Breast epithelium (tissue), 4 donors: ENCODE data around the gene FKBP8. TPM values are rescaled to one million over a fixed set of nuclear protein-coding genes. Genes with fewer than 3 reads are reported as not detected.

Experiments used
- DNase-seq, 2 donors: peaks; one replicate each; pipeline ENCODE4 v3.0.0-alpha.2; 2019; ENCODE audit warnings: low spot score in 2 of 2
- H3K27ac ChIP-seq, 2 donors: fragments of 200-600 bp; sonication (generic) in 1 of 2; one replicate each; pipeline ENCODE4 v1.5.1; 2016 to 2019; ENCODE audit warnings: mild to moderate bottlenecking in 1 of 2
- H3K27me3 ChIP-seq, 2 donors: fragments of 200-600 bp; sonication (generic) in 1 of 2; one replicate each; pipeline versions ENCODE4 v1.5.1 to v1.6.0; 2017 to 2019; ENCODE audit warnings: control low read depth in 1 of 2, mild to moderate bottlenecking in 1 of 2
- H3K36me3 ChIP-seq: fragments of 200-600 bp; one replicate; pipeline ENCODE4 v1.5.1; 2019
- H3K4me1 ChIP-seq, 2 donors: fragments of 200-600 bp; sonication (generic); one replicate each; pipeline ENCODE4 v1.5.1; 2016 to 2019; ENCODE audit warnings: control low read depth in 1 of 2
- H3K4me3 ChIP-seq, 3 donors: fragments of 200-600 bp; sonication (generic); 1 replicate in 2 of 3; 2 replicates in 1 of 3; pipeline ENCODE4 v1.5.1; 2016 to 2019; ENCODE audit warnings: mild to moderate bottlenecking in 3 of 3, moderate library complexity in 2 of 3
- H3K9me3 ChIP-seq, 2 donors: fragments of 200-600 bp; sonication (generic) in 1 of 2; one replicate each; pipeline ENCODE4 v1.5.1; 2016 to 2019; ENCODE audit warnings: control low read depth in 1 of 2
- CTCF ChIP-seq, 3 donors: fragments of 450-650 bp; IDR thresholded peaks; one replicate each; pipeline ENCODE4 v1.5.1; 2016 to 2017; ENCODE audit warnings: antibody characterized with exemption in 3 of 3, mild to moderate bottlenecking in 3 of 3, moderate library complexity in 3 of 3
- POLR2A ChIP-seq: fragments of 450-650 bp; IDR thresholded peaks from one replicate; pipeline ENCODE4 v1.6.1; 2016; ENCODE audit warnings: antibody characterized with exemption, mild to moderate bottlenecking, moderate library complexity
- POLR2AphosphoS5 ChIP-seq, 3 donors: sonication (generic); formaldehyde crosslinking; IDR thresholded peaks; one replicate each; pipeline ENCODE4 v1.6.1; 2017; ENCODE audit warnings: antibody characterized with exemption in 3 of 3
- intact Hi-C: fragments of 100-400 bp; cut with DNase I; formaldehyde crosslinking; loops from one replicate; pipeline ENCODE4 v1.15.1; 2023; ENCODE audit warnings: low total_unique reads
- total RNA-seq, 3 donors: library from RNA; depleted of rRNA; stranded (reverse); fragments of >200 nt; gene quantifications; one replicate each; pipeline ENCODE4 v1.1.0, GENCODE V29; 2016

Gene FKBP8
- total RNA-seq, 3 donors from 2014 or later, result 214 to 336 (median 294) TPM

- DNase-seq, result peak; percentile 59 to 73
- peak; percentile 71 to 75 (median 72) for TF ChIP-seq CTCF (IDR thresholded peaks at IDR 0.05)
- TF ChIP-seq POLR2AphosphoS5 (IDR thresholded peaks at IDR 0.05), result peak; percentile 40 to 51 (median 40)
- no peak for TF ChIP-seq POLR2A
Observed at GRCh38 chr19:18588611-18589379, 45.4 kb upstream of the FKBP8 start, which contains the start of gene REX1BD. TSS of gene REX1BD (plus strand) at chr19:18588798. CDS start at chr19:18588802, 4 bp downstream.

GRCh38 chr19:18587962-18588610, 44.7 kb upstream of the FKBP8 start:
- H3K36me3 ChIP-seq, result no peaks in the 10 kb centered on the region
- H3K4me1 ChIP-seq, result peaks cover 0 to 12% of the 10 kb centered on the region in 2 donors
- no peaks in the 10 kb centered on the region for H3K27me3 ChIP-seq
- TF ChIP-seq CTCF (IDR thresholded peaks at IDR 0.05) (no peak), POLR2AphosphoS5 (IDR thresholded peaks at IDR 0.05) (no peak), POLR2A (no peak)
- no peak for DNase-seq
- intact Hi-C loops, result no loop called here
- no peaks in the 10 kb centered on the region for H3K9me3 ChIP-seq
- H3K27ac ChIP-seq, result peak overlapping the region; percentile 72 to 92
- H3K4me3 ChIP-seq, result peak overlapping the region; percentile 64 to 93 (median 87)

More at GRCh38 chr19:18588611-18589379, 45.4 kb upstream of the FKBP8 start, which contains the start of gene REX1BD:
- peak within 1 kb of the TSS; percentile 64 to 93 (median 87) for H3K4me3 ChIP-seq
- H3K36me3 ChIP-seq, result no peaks in the 10 kb centered on the region
- peak within 1 kb of the TSS; percentile 72 to 92 for H3K27ac ChIP-seq
- H3K27me3 ChIP-seq, result no peaks in the 10 kb centered on the region
- H3K4me1 ChIP-seq, result peaks cover 0 to 13% of the 10 kb centered on the region in 2 donors
- no peaks in the 10 kb centered on the region for H3K9me3 ChIP-seq
- intact Hi-C loops, result no loop called here

- Histone ChIP-seq H3K27me3 (no peaks in the 10 kb centered on the region), H3K36me3 (no peaks in the 10 kb centered on the region), H3K9me3 (no peaks in the 10 kb centered on the region), H3K27ac (peak overlapping the region in 1 of 2 donors; percentile 92), H3K4me3 (peak overlapping the region in 1 of 3 donors; percentile 87), H3K4me1 (peaks cover 0 to 12% of the 10 kb centered on the region in 2 donors)
- no peak for DNase-seq
- intact Hi-C loops, result no loop called here
- TF ChIP-seq POLR2A (no peak), POLR2AphosphoS5 (IDR thresholded peaks at IDR 0.05) (no peak), CTCF (IDR thresholded peaks at IDR 0.05) (no peak)
Observed at GRCh38 chr19:18587561-18587960, 44.2 kb upstream of the FKBP8 start.

GRCh38 chr19:18586306-18586705, 42.9 kb upstream of the FKBP8 start:
- intact Hi-C loops, result no loop called here
- no peak for DNase-seq
- no peaks in the 10 kb centered on the region for H3K9me3 ChIP-seq

More at GRCh38 chr19:18586306-18586705, 42.9 kb upstream of the FKBP8 start:
- TF ChIP-seq POLR2AphosphoS5 (IDR thresholded peaks at IDR 0.05) (no peak), CTCF (IDR thresholded peaks at IDR 0.05) (no peak)
- Histone ChIP-seq H3K27me3 (no peaks in the 10 kb centered on the region), H3K4me3 (no peak overlapping the region), H3K27ac (no peak overlapping the region), H3K4me1 (peaks cover 0 to 12% of the 10 kb centered on the region in 2 donors), H3K36me3 (no peaks in the 10 kb centered on the region)
